Stimulated activated CD8-positive, alpha-beta memory T cell treated with anti-CD3 and anti-CD28 coated beads, Interleukin-2, amount 100 ng/mL, for 1 hour (primary cell): ENCODE data around the gene SHISA7.
"Not testable (repeated sequence)": the region's sequence is repeated elsewhere in the genome, so short reads cannot be mapped to it uniquely, and the experiment has no call there.

ENCODE experiments used
- DNase-seq, 2 donors: peaks; one replicate each; pipeline ENCODE4 v3.0.0-alpha.2; 2020; ENCODE audit warnings: low read depth in 2 of 2

SHISA7 gene

DNA sequence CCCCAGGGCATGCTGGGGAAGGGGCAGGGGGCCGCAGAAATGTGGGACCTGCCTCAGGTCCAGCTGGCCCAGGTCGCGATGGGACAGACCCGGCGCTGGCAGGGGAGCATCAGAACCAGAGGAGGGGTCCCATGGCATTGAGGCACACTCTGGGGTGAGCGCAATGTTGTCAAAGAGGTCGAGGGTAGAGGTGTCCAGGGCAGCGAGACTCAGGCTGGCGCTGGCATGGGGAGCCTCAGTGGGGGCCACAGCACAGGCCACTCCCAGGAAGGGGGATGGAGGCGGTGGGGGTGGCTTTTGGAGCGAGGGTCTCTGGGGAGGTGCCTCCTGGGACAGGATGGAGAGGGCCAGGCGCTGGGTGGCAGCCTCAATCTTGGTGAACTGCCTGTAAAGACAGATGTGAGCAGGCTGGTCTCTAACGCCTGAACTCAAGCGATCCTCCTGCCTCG is 20.5 kb upstream of the SHISA7 start:
- no peak for DNase-seq

DNA sequence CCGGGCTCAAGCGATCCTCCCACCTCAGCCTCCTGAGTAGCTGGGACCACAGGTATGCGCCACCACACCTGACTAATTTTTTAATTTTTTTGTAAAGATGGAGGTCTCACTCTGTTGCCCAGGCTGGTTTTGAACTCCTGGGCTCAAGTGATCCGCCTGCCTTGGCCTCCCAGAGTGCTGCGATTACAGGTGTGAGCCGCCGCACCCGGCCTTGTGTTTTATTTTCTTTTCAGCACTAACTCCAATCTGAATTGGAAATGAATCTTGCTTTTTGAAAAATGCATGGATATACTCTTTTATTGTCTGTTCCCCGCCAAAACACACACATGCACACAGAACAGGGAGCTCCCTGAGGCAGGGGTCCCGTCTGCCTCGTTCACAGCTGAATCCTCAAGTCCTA is 19.6 kb upstream of the SHISA7 start:
- no peak for DNase-seq

DNA sequence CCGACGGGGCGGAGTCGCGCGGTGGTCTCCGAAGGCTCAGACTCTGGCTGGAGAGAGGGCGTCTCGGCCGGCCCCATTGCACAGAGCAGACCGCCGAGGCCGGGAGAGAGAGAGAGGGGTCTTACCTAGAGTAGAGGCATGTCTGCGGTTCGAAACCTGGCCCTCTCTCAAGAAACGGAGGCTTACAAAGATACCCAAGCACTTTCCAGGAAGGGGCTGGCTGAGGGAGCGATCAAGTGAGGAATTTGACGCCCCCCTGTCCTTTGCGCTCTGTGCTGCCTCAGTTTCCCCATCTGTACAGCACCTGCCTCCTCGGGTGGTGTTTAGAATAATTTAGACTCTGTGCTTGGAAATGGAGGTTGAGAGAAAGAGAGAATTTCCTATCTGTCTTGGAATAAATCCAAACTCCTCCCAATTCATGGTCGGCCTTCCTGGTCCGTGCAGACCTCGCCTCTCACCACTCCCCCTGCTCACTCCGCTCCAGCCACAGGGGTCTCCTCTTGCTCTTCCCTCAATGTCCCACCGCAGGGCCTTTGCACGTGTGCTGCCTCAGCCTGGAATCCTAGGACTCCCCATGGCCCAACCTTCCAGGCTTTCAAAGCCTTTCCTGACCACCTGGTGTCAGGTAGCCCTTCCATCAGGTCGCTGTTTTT is 19.0 kb upstream of the SHISA7 start:
- no peak for DNase-seq

DNA sequence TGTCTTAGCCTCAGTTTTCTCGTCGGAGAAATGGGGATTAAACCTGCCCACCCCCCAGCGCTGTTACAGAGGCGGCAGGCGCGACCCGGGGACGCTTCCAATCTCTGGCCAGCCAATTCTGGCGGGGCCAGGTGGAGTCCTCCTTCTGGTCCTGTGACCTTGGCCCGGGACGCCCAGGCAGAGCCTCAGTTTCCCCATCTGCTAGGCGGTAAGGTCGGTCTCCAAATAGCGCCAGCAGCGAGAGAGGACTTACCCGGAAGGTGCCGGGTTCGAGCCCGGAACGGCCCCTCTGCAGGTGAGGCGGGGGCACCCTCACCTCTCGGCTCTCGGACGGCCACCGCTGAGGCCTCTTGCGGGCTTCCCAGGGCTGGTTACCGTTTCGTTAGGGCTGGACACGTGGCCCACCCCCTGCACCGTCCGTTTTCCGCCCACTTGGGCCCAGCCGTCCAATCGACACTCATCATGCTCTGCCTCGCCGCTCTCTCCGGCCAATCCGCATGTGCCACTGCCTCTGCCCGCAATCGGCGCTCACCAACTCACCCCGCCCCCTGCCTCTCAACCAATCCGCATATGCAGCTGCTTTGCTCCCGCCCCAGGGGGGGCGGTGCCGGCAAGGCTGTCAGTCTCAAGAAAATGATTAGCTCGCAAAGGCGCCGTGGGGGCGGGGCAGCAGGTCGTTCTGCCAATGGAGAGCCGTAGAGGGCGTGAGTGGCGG is 18.3 kb upstream of the SHISA7 start, which contains the start of gene ISOC2:
Gene ISOC2, minus strand, starts transcription at position 384 of the 715 bp plus-strand sequence. CDS start 5,156 bp downstream, outside the sequence.
- peak; percentile 100 for DNase-seq

DNA sequence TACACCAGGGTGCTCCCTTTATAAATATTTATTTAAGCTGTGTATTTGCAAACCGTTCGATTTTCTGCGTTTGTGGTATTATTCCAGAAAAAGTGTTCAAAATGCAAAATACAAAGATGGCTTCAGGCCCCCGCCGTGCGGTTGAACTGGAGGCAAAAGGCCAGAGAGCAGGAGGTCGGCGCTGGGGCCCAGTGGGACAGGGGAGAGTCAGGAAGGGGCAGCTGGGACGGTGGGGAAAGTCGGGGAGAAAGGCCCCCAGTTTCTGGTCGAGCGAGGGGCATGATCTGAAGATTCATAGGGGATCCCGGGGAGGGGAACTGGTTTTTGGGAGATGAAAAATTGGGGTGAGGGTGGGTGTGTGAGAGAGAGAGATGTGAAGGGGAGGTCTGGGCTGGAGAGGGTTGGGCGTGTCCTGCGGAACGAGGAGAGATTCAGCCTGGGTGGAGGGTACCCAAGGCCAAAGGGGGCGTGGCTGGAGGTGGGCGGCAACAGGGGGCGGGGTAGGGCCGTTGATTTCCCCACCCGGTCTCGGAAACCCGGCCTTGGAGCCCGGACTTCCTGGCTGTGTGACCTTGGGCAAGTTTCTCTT is 17.7 kb upstream of the SHISA7 start:
- no peak for DNase-seq

DNA sequence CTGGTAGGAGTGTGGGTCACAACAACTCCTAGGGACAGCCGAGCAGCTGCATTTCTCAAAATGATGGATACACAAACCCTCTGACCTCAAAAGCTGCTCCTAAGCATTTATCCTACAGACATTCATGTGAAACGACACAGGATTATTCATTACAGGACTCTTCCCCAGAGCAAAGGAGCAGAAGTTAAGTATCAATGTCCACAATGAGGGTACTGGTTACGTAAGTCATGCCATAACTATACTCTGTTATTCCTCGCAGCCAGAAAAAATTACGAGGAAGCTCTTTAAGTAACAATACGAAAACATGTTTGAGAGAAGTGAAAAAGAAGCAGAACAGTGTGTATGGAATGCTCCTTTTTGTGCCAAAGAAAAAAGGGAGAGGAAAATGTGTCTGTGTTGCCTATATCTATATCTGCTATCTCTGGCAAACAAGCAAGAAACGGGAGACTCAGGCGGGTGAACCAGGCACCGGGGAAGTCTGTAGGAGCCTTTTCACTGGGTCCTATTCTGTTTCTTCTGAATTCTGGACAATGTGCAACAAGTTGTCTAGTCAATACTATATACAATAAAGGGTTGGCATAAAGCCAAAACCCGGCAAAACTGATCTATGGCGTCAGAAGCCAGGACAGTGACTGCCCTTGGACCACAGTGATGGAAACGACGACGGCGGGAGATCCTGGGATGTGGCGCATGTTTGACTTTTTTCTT is 17.0 kb upstream of the SHISA7 start:
- DNase-seq: no peak

DNA sequence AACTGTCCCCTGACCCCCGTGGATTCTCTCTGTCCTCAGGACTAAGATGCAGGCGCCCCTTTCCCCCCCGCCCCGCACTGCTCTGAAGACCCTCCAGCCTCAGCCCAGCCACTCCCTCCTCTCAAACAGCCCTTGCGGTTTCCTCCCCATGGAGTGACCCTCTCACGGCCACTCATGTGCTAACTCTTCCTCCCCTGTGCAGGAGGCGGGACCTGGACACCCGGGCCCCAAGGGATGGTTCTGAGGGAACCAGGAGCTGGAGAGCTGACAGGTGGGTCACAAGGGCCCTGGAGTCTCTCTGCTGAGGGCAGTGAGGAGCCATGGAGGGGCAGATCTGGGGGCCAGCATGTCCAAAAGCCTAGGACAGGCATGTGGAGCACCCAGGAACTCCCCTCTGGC is 16.4 kb upstream of the SHISA7 start:
- no peak for DNase-seq

DNA sequence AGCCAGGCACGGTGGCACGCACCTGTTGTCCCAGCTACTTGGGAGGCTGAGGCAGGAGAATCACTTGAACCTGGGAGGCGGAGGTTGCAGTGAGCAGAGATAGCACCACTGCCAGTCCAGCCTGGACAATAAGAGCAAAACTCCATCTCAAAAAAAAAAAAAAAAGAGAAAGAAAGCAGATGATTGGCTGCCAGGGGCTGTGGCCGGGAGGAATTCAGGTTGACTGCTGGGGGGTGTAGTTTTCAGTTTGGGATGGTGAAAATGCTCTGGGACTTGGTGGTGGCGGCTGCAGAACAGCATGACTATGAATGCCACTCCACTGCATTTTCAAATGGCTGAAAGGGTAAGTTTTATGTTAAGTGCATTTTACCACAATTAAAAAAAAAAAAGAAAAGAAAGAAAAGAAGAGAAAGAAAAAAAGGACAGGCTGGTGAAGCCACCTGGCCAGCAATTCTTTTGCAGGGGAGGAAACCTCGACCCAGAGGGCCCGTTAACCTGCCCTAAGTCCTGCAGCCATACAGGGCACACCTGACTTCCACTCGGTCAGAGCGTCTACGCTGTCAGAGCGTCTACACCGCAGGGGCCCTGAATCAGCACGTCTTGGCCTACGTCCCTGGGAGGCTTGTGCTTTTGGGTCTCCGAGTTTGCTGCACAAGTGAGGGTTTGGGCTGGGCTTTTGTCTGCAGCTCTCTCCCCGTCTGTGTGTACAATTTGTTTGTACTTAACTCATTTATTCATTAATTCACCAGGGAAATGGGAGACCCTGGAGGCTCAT is 14.8 kb upstream of the SHISA7 start:
- no peak for DNase-seq

DNA sequence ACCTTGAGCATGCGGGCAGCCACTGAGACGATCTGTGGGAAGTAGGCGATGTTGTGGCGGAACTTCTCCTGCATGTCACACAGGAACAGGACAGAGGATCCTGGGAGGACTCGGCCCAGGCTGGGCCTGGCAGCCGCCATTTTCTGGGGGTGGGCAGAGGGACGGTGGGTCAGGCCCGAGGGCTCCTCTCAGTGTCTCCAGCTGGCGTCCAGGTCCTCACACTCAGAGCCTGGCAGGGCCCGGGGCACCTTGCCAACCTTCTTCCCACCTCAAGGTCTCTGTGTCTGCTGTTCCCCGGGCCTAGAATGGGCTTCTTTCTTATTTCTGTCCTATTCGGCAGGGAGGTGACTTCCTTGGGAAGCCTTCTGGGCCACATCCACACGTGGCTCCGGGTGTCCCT is 13.2 kb upstream of the SHISA7 start:
- no peak for DNase-seq

DNA sequence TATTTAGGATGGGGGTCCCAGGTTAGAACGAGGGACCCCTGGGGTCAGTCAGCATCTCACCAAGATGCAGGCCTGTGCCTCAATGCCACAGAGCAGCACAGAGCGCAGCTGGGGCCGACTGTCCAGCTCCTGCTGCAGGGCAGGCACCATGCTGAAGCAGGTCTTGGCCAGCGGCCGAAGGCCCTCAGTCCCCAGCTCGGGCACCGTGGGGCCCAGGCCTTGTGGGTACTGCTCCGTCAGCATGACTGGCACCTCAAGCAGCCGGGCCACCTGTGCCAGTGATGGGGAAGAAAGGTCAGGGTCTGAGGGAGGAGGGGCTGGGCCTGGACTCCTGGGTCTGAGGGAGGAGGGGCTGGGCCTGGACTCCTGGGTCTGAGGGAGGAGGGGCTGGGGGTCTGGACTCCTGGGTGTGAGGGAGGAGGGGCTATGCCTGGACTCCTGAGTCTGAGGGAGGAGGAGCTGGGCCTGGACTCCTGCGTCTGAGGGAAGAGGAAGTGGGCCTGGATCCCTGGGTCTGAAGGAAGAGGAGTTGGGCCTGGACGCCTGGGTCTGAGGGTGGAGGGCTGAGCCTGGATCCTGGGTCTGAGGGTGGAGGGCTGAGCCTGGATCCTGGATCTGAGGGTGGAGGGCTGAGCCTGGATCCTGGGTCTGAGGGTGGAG is 12.6 kb upstream of the SHISA7 start:
- DNase-seq: no peak

DNA sequence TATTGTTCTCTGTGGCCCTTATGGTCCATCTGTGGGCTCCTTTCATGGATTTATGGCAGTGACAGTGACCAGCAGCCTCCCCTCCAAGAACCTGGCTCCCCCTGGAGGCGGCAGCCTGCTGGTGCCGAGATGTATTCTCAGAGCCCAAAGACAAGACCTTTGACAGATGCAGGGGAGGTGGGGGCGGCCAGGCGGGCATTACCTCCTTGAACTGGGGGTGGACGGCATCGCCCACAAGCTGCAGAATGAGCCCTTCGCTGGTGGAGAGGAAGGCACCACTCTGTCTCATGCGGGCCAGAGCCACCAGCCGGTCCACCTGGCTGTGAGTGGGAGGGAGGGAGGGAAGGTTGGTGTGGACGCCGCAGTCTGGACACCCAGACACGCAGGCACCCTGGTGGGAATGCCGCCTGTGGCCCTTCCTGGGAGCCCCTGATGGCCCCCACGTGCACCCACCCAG is 11.7 kb upstream of the SHISA7 start:
- no peak for DNase-seq

DNA sequence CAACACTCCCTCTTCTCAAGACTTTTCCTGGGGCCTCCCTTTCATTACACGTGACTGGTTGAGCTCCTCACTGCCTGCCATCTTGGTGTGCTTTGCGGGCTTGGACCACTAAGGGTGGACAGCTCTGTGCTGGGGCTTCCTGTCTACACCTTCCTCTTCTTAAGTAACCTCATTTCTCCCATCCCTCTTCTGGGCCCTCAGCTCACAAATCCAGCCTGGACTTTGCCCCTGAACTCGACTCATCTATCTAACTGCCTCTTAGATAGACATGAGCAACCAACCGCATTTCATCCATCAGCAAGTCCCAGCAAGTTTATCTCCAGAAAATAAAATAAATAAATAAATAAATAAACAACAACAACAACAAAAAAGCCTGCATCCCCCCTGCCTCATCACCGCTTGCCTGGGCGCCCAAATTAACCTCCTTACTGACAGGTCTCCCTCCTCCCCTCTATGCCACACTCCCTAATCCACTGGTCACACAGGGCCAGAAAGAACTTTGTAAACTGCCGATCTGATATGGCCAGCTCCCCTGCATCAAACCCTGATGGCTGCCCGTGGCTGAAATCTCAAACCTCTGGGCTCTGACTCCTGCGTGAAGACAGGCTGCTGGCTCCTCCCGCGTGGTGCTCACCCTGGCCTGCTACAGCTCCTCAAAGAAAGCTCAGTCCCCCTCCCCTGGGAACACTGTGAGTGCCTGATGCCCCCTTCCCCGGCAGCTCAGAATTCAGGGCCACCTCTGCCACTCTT is 10.6 kb upstream of the SHISA7 start:
- no peak for DNase-seq

DNA sequence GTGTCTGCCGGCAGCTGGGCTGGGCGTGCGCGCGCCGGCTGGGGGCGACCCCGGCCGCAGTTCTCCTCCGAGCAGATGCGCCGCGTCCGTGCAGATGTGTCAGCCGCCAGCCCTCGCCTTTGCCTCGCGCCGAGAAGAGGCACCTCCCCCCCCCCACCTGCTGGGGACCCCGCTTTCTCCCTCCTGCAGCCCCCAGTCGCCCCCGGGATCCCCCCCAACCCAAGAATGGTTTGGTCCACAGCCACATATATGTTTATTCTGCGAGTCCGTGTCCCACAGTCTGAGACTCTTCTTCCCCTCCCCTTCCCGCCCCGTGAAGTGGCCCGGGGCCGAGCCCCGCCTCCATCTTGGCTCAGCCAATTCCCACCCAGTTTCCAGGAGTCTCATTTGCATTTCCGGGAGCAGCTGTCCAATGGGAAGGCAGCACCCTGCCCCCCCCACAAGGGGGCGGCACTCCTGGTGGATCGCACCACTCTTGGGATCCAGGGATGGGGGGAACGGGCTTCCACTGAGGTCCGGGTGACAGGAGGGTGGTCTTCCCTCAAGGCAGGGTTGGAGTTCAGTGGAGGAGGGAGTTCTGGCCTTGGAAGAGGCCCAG is 9.7 kb upstream of the SHISA7 start:
- no peak for DNase-seq

DNA sequence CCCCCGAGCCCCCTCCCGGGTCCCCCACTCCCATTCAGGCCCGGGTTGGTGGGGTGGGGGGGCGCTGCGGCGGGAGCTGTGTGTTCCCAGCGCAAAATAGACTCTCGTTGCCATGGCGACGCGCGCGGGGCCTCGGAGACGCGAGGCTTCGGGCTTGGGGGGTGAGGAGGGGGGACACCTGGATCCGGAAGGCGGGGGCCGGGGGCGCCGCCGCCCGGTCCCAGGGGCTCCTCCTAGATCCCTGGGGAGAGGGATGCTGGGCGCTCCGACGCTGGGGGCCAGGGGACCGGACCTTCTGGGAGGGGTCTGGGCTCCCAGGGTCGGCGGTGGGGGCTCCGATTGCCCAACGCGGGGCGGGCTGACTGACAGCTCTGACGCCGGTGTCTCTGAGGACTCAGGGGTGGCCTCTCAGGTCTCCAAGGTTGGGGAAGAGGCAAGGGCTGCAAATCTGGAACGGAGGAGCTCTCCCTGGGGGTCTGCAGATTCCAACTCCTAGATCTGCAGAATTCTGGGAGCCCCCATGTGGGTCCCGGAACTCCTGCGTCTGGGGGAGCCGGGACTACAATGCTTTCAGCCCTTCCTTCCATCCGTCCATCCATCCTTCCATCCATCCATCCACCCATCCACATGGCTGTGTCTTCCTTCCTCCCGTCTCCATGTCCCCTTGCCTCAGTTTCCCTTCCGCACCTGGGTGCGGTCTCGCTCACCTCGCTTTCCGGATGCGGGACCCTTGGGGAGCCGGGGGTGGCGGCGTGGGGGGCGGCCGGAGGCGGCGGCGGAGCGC is 9.1 kb upstream of the SHISA7 start:
- no peak for DNase-seq

DNA sequence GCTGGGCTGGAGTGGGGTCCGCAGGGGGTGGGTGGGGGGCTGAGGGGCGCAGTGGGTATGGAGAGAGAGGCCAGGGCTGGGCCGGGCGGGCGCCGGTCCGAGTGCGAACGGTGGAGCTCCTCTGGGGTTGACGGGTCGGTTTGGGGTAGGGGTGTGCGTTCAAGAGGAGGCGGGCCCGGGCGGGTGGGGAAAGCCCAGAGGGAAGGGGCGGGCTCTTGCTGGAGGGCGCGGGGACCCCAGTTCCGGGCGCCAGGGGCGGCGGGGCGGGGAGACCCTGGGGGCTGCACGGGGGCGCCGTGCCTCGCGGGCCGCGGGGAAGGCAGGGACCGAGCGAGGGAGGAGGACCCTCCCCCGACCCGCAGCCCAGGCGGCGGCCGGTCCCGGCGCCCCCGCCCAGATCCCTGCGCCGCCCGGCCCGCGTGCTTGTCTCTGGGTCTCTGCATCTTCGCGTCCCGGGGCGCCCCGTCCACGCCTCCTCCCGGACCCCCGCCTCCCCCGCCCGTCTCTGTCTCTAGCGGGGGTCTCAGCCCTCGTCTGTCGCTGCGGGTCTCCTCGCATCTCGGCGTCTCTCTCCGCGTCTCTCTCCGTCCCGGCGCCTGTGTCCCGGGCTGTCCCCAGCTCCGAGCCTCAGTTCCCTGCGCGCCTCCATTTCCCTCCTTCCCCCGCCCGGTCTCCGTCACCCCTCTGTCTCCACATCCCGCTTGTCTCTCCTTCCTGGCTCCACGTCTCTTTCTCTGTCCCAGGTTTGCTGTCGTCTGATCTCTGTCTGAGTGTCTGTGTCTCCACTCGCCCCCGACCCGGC is 8.3 kb upstream of the SHISA7 start:
- DNase-seq: no peak

DNA sequence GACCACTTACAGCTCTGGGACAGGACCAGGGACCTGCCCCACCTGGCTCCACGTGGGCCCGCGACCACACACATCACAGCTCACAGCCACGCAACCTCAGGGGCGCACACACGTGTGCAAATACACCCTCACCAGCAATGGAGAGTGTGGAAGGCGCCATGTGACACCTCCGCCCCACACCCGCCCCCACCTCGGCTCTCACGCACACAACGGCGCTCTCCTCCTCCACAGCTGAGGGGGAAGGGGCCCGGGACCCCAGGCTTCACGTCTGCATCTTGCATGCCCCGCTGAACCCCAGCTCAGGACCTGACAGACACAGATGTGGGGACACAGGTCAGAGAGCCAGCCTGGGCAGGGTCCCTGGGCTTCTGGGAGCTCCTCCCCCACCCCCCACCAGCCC is 6.4 kb upstream of the SHISA7 start:
- no peak for DNase-seq

DNA sequence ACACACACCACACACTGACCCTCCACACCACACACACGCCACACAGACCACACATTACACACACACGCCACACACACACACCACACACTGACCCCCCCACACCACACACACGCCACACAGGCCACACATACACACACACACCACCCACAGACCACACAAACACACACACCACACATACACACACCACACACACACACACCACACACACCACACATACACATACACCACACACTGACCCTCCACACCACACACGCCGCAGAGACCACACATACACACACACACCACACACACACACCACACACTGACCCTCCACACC is 5.0 kb upstream of the SHISA7 start:
- not testable (repeated sequence) for DNase-seq

DNA sequence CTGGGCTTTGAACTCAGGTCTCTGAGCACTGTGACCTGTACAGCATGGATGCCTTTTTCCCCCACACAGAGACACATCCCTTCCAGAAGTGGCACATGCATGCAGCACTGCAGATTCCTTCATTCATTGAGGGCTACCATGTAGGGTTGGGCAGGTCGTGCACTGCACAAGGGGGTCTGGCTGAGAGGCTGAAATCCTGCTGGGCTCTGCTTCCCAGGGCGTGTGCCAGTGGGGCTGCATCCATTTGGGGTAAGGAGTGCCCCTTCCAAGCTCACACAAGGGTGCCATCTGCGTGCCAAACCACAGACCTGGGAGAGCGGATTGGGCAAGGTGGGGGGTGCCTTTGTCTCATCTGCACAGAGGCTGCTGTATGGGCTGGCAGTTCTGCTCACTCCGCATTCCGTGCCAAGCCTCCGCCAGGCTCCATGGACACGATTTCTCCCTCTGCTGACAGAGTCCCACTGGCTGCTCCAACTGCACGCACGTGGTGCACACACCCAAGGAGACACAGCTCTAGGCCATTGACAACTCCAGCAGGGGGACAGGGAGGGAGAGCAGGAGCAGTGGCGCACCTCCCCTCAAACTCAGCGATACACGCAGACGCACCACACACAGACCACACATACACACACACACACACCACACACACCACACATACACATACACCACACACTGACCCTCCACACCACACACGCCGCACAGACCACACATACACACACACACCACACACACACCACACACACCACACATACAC is 4.5 kb upstream of the SHISA7 start:
- no peak for DNase-seq
